ENCODE data around the gene USP6NL. TPM values are rescaled to one million over a fixed set of nuclear protein-coding genes. Genes with fewer than 3 reads are reported as not detected.
A peak's percentile ranks its signal among the peaks of the same experiment; 100 is the strongest.

USP6NL gene
- total and polyA plus RNA-seq, 10 of the 15 experiments (the other 5 are each of a cell fraction or from before 2014, with no cell fraction given), result 4.0 to 27.7 (median 18.2) TPM

DNA sequence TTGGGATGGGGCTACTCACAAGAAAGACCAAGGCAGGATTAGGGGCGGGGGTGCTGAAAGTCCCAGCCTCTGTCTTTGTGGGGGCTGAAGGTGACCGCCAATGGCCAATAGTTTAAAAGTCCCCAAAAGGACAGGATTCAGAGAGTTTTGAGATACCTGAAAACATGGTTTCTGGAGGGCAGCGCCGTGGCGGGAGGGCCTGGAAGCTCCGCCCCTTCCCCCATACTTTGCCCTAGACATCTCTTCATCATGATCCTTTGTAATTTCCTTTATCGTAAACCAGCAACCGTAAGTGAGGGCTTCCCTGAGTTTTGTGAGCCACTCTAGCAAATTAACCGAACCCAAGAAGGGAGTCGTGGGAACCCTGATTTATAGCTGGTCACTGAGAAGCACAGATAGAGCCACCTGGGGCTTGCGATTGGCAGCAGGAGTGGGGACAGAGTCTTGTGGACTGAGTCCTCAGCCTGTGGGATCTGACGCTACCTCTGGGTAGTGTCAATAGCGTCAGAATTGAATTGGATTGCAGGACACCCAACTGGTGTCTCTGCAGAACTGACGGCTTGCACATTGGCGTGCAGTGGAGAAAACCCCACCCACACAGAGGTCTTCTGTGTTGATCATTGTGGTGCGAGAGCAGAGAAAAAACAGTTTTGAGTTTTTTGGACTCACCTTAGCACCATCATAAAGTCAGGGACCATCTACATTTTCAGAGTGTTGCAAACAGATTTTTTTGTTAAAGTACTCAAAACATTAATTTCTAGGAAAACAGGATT, 169.3 kb downstream of the USP6NL start:
- SMC1A ChIA-PET (ENCODE audit: uncharacterized antibody, unreplicated experiment), result interaction anchor here (1.4 kb wide), 1 partner anchor 18 kb away, joined by 4 read pairs; no protein-coding TSS in a partner anchor
- no peak for TF ChIP-seq GABPA (IDR thresholded peaks at IDR 0.05; ENCODE audit: low read depth)
- Histone ChIP-seq H3K4me3 (no peak overlapping the region), H3K9me3 (replicated peaks; ENCODE audit: control insufficient read depth, insufficient read depth, low read length) (no peaks in the 10 kb centered on the region), H3K4me1 (ENCODE audit: control insufficient read depth, insufficient read depth, low read length) (peaks cover 27% of the 10 kb centered on the region), H3K27me3 (replicated peaks in 1 of 2; ENCODE audit: control insufficient read depth in 2 of 2, insufficient read depth in 2 of 2, low read length in 1 of 2) (no peaks in the 10 kb centered on the region), H3K27ac (ENCODE audit: control insufficient read depth, insufficient read depth) (no peak overlapping the region), H3K4me2 (ENCODE audit: control insufficient read depth, insufficient read depth) (peak overlapping the region; percentile 69; the same call in 1 of the 2 replicates), H3K79me2 (ENCODE audit: control insufficient read depth, insufficient read depth, low read length) (no peaks in the 10 kb centered on the region), H4K20me1 (ENCODE audit: control insufficient read depth, insufficient read depth) (no peaks in the 10 kb centered on the region), H2AFZ (ENCODE audit: control insufficient read depth, low read depth, low read length) (no peak overlapping the region), H3K9ac (ENCODE audit: control insufficient read depth, insufficient read depth, low read length) (no peak overlapping the region), H3K36me3 (ENCODE audit: control insufficient read depth in 2 of 2, insufficient read depth in 2 of 2, low read length in 1 of 2) (no peaks in the 10 kb centered on the region)
- RAD21 ChIA-PET (ENCODE audit: unreplicated experiment), result no interaction called here
- DNase-seq (ENCODE audit: low read depth, low spot score) (no peak), FAIRE-seq (no peak), ATAC-seq (no peak)
- in situ Hi-C loops (cut with MboI) (no loop called here), intact Hi-C loops (cut with micrococcal nuclease; ENCODE audit: unreplicated experiment) (loop anchor here (10.0 kb wide), 1 partner anchor 267 kb away; no protein-coding TSS in a partner anchor)
- CTCF ChIA-PET, result no interaction called here
- no TSS peak for BruUV-seq (replicated peaks)
- 84% methylated on average over 16 of the region's 16 CpGs for WGBS (ENCODE audit: insufficient coverage, insufficient replicate concordance, low lambda C conversion rate, missing lambda C conversion rate)
- POLR2A ChIA-PET, result no interaction called here

DNA sequence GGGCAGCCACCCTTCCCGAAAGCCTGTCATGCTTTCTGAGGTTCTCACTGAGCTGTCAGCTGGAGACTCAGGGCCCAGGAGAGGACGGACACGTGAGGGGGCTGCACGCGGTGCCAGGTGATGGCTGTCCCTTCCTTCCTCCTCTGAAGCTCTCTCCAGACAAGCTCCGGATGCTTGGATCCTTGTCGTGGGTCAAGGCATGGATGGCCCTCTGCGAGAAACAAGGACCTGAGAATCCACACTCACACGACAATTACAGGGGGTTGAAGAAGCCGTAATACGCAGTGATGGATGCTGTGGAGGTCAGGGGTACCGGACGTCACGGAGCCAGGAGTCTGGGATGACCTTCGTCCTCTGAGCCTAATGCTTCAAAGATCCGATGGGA, 170.3 kb downstream of the USP6NL start:
- Histone ChIP-seq H3K27me3 (replicated peaks in 1 of 2; ENCODE audit: control insufficient read depth in 2 of 2, insufficient read depth in 2 of 2, low read length in 1 of 2) (no peaks in the 10 kb centered on the region), H3K9me3 (replicated peaks; ENCODE audit: control insufficient read depth, insufficient read depth, low read length) (no peaks in the 10 kb centered on the region), H2AFZ (ENCODE audit: control insufficient read depth, low read depth, low read length) (no peak overlapping the region; the same call in 1 of the 2 replicates), H3K27ac (ENCODE audit: control insufficient read depth, insufficient read depth) (no peak overlapping the region), H3K4me1 (ENCODE audit: control insufficient read depth, insufficient read depth, low read length) (peaks cover 27% of the 10 kb centered on the region), H3K36me3 (ENCODE audit: control insufficient read depth in 2 of 2, insufficient read depth in 2 of 2, low read length in 1 of 2) (no peaks in the 10 kb centered on the region), H3K4me2 (ENCODE audit: control insufficient read depth, insufficient read depth) (peak overlapping the region; percentile 17; the same call in 1 of the 2 replicates), H3K4me3 (no peak overlapping the region), H3K9ac (ENCODE audit: control insufficient read depth, insufficient read depth, low read length) (no peak overlapping the region), H3K79me2 (ENCODE audit: control insufficient read depth, insufficient read depth, low read length) (no peaks in the 10 kb centered on the region), H4K20me1 (ENCODE audit: control insufficient read depth, insufficient read depth) (no peaks in the 10 kb centered on the region)
- no peak for DNase-seq (ENCODE audit: low read depth, low spot score)
- in situ Hi-C loops (cut with MboI), result no loop called here
- 79% methylated on average over 16 of the region's 16 CpGs for WGBS (ENCODE audit: insufficient coverage, insufficient replicate concordance, low lambda C conversion rate, missing lambda C conversion rate)
- BruUV-seq (replicated peaks), result no TSS peak
- SMC1A ChIA-PET (ENCODE audit: uncharacterized antibody, unreplicated experiment), result interaction anchor here (1.4 kb wide), 1 partner anchor 17 kb away, joined by 4 read pairs; no protein-coding TSS in a partner anchor
- POLR2A ChIA-PET, result interaction anchor here (0.8 kb wide), 1 partner anchor 88 kb away, joined by 4 read pairs; no protein-coding TSS in a partner anchor
- no peak for FAIRE-seq
- RAD21 ChIA-PET (ENCODE audit: unreplicated experiment), result no interaction called here
- no peak for ATAC-seq
- CTCF ChIA-PET, result interaction anchor here (1.4 kb wide), 1 partner anchor 17 kb away, joined by 4 read pairs; no protein-coding TSS in a partner anchor
- intact Hi-C loops (cut with micrococcal nuclease; ENCODE audit: unreplicated experiment), result loop anchor here (10.0 kb wide), 1 partner anchor 266 kb away; no protein-coding TSS in a partner anchor
- TF ChIP-seq HDAC2 (IDR thresholded peaks at IDR 0.05) (no peak), TCF3 (IDR thresholded peaks at IDR 0.05; ENCODE audit: borderline replicate concordance, insufficient read depth, low read depth, low read length) (no peak), RFX5 (IDR thresholded peaks at IDR 0.05; ENCODE audit: low read depth, low read length) (no peak)
- TF ChIP-seq, protein P1, sequence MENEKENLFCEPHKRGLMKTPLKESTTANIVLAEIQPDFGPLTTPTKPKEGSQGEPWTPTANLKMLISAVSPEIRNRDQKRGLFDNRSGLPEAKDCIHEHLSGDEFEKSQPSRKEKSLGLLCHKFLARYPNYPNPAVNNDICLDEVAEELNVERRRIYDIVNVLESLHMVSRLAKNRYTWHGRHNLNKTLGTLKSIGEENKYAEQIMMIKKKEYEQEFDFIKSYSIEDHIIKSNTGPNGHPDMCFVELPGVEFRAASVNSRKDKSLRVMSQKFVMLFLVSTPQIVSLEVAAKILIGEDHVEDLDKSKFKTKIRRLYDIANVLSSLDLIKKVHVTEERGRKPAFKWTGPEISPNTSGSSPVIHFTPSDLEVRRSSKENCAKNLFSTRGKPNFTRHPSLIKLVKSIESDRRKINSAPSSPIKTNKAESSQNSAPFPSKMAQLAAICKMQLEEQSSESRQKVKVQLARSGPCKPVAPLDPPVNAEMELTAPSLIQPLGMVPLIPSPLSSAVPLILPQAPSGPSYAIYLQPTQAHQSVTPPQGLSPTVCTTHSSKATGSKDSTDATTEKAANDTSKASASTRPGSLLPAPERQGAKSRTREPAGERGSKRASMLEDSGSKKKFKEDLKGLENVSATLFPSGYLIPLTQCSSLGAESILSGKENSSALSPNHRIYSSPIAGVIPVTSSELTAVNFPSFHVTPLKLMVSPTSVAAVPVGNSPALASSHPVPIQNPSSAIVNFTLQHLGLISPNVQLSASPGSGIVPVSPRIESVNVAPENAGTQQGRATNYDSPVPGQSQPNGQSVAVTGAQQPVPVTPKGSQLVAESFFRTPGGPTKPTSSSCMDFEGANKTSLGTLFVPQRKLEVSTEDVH (IDR thresholded peaks at IDR 0.05; ENCODE audit: low read depth, partially characterized antibody), result no peak
- TF ChIP-seq, protein P2, sequence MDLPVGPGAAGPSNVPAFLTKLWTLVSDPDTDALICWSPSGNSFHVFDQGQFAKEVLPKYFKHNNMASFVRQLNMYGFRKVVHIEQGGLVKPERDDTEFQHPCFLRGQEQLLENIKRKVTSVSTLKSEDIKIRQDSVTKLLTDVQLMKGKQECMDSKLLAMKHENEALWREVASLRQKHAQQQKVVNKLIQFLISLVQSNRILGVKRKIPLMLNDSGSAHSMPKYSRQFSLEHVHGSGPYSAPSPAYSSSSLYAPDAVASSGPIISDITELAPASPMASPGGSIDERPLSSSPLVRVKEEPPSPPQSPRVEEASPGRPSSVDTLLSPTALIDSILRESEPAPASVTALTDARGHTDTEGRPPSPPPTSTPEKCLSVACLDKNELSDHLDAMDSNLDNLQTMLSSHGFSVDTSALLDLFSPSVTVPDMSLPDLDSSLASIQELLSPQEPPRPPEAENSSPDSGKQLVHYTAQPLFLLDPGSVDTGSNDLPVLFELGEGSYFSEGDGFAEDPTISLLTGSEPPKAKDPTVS (IDR thresholded peaks at IDR 0.05; ENCODE audit: low read depth, low read length), result no peak
- TF ChIP-seq, protein P3, sequence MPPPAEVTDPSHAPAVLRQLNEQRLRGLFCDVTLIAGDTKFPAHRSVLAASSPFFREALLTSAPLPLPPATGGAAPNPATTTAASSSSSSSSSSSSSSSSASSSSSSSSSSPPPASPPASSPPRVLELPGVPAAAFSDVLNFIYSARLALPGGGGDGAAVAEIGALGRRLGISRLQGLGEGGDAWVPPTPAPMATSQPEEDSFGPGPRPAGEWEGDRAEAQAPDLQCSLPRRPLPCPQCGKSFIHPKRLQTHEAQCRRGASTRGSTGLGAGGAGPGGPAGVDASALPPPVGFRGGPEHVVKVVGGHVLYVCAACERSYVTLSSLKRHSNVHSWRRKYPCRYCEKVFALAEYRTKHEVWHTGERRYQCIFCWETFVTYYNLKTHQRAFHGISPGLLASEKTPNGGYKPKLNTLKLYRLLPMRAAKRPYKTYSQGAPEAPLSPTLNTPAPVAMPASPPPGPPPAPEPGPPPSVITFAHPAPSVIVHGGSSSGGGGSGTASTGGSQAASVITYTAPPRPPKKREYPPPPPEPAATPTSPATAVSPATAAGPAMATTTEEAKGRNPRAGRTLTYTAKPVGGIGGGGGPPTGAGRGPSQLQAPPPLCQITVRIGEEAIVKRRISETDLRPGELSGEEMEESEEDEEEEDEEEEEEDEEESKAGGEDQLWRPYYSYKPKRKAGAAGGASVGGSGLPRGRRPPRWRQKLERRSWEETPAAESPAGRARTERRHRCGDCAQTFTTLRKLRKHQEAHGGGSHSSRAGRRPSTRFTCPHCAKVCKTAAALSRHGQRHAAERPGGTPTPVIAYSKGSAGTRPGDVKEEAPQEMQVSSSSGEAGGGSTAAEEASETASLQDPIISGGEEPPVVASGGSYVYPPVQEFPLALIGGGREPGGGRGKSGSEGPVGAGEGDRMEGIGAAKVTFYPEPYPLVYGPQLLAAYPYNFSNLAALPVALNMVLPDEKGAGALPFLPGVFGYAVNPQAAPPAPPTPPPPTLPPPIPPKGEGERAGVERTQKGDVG (CRISPR knock-in tag; IDR thresholded peaks at IDR 0.05), result no peak

Data from GM12878 (cell line).